ENCODE measurements around the gene TEC.

The TEC gene

DNA sequence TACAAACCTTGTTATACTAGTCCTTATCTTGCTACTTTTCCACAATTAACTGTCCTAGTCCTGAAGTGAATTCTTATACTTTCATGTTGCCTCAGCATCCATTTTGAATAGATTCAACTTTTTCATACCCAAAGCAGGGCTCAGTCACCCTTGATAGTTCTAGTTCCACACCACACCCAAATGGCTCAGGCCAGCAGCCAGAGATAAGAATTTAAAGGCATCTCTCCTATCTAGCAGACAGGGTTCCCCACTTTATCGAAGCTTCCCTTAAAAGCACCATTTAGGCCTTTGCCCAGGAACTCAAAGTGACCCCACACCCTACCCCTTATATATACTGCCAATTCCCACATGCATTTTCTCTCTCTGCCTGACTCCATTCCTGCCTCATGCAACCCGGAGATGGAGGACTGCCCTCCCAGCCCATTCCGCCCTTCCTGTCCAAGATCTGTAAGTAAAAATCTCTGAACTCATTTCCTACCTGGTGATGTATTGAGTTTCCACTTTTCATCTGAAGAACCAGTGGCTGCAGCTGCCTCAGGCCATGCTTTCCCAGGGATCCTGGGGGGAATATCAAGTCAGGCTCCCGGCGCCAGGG is 71.9 kb downstream of the TEC start:
- DNase-seq (ENCODE audit: extremely low read depth, low read depth), result no peak
- no peak overlapping the region for H3K4me3 ChIP-seq (replicated peaks; ENCODE audit: low read depth, low read length)
- TF ChIP-seq, protein P1, sequence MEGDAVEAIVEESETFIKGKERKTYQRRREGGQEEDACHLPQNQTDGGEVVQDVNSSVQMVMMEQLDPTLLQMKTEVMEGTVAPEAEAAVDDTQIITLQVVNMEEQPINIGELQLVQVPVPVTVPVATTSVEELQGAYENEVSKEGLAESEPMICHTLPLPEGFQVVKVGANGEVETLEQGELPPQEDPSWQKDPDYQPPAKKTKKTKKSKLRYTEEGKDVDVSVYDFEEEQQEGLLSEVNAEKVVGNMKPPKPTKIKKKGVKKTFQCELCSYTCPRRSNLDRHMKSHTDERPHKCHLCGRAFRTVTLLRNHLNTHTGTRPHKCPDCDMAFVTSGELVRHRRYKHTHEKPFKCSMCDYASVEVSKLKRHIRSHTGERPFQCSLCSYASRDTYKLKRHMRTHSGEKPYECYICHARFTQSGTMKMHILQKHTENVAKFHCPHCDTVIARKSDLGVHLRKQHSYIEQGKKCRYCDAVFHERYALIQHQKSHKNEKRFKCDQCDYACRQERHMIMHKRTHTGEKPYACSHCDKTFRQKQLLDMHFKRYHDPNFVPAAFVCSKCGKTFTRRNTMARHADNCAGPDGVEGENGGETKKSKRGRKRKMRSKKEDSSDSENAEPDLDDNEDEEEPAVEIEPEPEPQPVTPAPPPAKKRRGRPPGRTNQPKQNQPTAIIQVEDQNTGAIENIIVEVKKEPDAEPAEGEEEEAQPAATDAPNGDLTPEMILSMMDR (IDR thresholded peaks at IDR 0.05; ENCODE audit: low read depth, low read length, missing control alignments), result no peak

DNA sequence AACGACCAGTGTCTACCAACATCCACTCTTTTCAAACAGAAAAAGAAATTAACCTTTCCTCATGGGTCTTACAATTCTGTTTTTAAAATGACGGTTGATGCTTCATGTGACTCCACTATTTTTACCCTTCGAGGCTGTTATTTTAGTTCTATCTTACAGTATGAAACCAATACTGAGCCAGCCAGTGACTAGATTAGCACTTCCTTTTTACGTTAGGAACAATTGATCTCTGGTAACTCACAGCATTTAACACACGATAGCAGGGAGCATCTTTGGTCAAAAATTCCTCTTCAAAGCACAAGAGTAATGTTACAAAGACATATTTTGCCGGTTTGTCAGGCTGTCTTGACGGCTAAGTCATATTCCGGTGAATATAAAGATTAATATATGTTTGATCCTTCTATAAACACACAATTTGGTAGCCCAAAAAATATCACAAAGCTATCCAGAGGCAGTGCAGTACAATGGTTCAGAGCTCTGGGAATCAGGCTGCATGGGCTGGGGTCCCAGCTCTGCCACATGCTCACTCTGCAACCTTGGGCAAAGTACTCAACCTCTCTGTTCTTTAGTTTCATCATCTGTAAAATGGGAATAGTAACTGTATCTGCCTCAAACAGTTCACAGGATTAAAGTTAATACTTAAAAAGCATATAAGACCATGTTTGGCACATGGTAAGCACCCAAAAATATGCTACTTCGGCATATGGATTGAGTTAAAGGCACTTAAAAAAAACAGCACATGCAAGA is 72.7 kb downstream of the TEC start:
- H3K4me3 ChIP-seq (replicated peaks; ENCODE audit: low read depth, low read length), result no peak overlapping the region
- TF ChIP-seq, protein P1 (IDR thresholded peaks at IDR 0.05; ENCODE audit: low read depth, low read length, missing control alignments), result no peak
- DNase-seq (ENCODE audit: extremely low read depth, low read depth), result no peak

DNA sequence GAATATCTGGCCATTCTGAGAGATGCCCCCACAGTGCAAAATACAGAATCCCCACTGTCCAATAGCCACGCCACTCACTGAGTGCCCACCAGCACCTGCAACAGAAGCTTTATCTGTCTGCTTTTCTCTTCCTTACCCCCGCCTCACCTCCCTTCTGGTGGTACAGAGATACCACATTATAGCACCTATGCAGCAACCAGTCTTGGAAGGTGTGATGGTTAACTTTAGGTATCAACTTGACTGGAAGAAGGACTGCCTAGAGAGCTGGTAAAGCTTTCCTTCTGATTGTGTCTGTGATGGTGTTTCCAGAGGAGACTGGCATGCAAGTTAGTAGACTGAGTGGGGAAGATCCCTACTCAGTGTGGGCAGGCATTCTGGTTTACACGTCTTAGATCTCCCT is 73.8 kb downstream of the TEC start:
- H3K4me3 ChIP-seq (replicated peaks; ENCODE audit: low read depth, low read length), result no peak overlapping the region
- DNase-seq (ENCODE audit: extremely low read depth, low read depth), result no peak
- TF ChIP-seq, protein P1 (IDR thresholded peaks at IDR 0.05; ENCODE audit: low read depth, low read length, missing control alignments), result no peak

DNA sequence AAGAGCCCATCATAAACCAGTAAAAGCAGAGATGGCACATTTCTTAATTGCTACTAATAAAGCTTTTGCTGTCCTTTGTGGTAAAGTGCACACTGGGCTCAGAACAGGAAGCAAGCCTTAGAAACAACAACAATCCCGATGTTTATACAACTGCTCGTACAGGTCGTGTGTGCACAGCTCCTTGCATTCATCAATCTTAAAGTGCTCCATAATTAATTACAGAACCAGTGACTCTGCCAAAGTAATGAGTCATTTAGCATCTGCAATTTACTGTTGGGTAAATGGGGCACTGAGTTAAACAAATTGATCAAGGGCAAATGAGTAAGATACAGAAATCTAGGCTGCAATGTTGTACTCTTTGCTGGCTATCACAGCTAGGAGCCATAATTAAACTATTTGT is 74.3 kb downstream of the TEC start:
- TF ChIP-seq, protein P1 (IDR thresholded peaks at IDR 0.05; ENCODE audit: low read depth, low read length, missing control alignments), result no peak
- DNase-seq (ENCODE audit: extremely low read depth, low read depth), result peak; percentile 58
- no peak overlapping the region for H3K4me3 ChIP-seq (replicated peaks; ENCODE audit: low read depth, low read length)

DNA sequence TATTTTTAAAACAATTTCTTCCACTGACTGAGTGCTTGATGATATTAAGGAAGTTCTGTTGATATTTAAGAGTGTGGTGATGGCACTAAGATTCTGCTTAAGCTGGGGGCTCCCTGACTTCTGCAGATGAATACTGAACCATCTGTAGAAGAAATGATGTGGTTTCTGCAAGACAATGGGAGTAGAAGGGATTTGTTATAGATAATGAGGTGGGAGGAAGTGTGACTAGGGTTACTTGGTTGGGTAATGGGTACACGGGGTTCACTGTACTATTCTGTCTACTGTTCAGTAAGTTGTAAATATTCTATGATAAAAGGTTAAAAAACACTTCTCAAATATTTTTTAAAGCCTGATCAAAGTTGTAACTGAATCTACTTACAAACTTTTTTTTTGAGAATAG is 74.7 kb downstream of the TEC start:
- TF ChIP-seq, protein P1 (IDR thresholded peaks at IDR 0.05; ENCODE audit: low read depth, low read length, missing control alignments), result no peak
- no peak overlapping the region for H3K4me3 ChIP-seq (replicated peaks; ENCODE audit: low read depth, low read length)
- no peak for DNase-seq (ENCODE audit: extremely low read depth, low read depth)

DNA sequence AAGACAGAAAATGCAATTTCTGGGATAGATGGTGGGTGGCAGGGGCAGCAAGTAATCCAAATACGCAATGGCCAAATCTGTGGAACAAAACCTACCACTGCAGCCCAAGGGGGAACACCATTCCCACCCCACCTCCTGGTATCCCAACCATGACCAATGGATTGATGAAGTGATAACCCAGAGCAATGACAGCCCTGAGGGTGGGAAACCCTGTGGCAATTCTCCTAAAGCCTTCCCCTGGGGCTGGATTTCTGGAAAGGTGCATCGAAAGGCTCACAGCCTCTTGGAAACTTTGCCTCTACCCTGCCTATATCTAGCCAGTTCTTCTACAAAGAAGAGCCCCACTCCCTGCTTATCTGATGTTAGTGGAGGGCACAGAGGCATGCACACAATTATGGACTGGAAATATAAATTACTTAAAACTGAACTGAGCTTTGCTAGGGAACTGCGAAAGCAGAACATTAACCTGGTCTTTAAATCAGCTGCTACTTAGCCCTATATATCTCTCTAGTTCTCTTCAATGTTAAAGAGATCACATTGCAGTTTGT is 75.6 kb downstream of the TEC start:
- TF ChIP-seq, protein P1 (IDR thresholded peaks at IDR 0.05; ENCODE audit: low read depth, low read length, missing control alignments), result no peak
- DNase-seq (ENCODE audit: extremely low read depth, low read depth), result no peak
- no peak overlapping the region for H3K4me3 ChIP-seq (replicated peaks; ENCODE audit: low read depth, low read length)
